GM12872 (cell line): ENCODE measurements around the gene APC.

Experiments
- TF ChIP-seq, protein P1 (sequence below): IDR thresholded peaks from 3 replicates; pipeline ENCODE4 v1.5.1; 2011; ENCODE audit warnings: low read depth, mild to moderate bottlenecking, low read length, moderate library complexity; ENCODE audit not compliant: insufficient read depth

APC gene

DNA sequence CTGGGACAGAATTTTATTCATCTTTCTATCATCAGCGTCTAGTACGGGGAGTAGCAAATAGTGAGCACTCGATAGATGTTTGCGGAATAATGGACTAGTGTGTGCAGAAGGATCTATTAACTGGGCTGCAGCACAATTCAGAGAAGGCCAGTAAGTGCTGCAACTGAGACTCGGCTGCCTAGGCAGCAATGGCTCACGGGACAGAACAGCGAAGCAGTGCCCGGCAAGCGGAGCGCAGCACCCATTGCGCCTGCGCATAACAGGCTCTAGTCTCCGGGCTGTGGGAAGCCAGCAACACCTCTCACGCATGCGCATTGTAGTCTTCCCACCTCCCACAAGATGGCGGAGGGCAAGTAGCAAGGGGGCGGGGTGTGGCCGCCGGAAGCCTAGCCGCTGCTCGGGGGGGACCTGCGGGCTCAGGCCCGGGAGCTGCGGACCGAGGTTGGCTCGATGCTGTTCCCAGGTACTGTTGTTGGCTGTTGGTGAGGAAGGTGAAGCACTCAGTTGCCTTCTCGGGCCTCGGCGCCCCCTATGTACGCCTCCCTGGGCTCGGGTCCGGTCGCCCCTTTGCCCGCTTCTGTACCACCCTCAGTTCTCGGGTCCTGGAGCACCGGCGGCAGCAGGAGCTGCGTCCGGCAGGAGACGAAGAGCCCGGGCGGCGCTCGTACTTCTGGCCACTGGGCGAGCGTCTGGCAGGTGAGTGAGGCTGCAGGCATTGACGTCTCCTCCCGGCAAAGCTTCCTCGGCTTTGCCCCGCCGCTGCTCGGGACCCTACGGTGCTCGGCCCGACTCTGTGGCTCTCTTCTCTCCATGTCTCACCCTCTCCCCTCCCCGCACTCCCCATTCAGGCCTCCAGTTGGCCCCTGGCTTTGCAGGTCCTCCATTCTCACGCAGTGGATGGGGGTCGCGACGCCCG is 30.2 kb upstream of the APC start:
- TF ChIP-seq, protein P1, sequence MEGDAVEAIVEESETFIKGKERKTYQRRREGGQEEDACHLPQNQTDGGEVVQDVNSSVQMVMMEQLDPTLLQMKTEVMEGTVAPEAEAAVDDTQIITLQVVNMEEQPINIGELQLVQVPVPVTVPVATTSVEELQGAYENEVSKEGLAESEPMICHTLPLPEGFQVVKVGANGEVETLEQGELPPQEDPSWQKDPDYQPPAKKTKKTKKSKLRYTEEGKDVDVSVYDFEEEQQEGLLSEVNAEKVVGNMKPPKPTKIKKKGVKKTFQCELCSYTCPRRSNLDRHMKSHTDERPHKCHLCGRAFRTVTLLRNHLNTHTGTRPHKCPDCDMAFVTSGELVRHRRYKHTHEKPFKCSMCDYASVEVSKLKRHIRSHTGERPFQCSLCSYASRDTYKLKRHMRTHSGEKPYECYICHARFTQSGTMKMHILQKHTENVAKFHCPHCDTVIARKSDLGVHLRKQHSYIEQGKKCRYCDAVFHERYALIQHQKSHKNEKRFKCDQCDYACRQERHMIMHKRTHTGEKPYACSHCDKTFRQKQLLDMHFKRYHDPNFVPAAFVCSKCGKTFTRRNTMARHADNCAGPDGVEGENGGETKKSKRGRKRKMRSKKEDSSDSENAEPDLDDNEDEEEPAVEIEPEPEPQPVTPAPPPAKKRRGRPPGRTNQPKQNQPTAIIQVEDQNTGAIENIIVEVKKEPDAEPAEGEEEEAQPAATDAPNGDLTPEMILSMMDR, result no peak

- TF ChIP-seq, protein P1, result no peak
Measured at GRCh38 chr5:112708103-112708622, 29.5 kb upstream of the APC start.

GRCh38 chr5:112709416-112709815 is 28.3 kb upstream of the APC start:
- TF ChIP-seq, protein P1, result no peak

GRCh38 chr5:112710896-112711295 is 26.8 kb upstream of the APC start:
- TF ChIP-seq, protein P1, result no peak

DNA sequence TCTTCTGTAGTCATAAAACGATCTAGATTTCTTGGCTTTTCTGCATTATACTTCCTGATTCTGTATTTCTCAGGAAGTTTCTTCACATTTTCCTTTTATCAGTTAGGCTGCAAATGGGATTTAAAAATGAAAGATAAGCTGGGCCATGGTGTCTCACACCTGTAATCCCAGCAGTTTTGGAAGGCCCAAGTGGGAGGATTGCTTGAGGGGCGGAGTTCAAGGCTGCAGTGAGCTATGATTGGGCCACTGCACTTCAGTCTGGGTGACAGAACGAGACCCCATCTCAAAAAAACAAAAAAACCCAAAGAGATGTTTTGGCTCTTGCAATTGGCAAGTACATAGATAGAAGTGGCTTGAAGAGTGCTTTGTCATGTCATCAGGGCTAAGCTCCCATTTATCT is 26.2 kb upstream of the APC start:
- TF ChIP-seq, protein P1, result no peak

DNA sequence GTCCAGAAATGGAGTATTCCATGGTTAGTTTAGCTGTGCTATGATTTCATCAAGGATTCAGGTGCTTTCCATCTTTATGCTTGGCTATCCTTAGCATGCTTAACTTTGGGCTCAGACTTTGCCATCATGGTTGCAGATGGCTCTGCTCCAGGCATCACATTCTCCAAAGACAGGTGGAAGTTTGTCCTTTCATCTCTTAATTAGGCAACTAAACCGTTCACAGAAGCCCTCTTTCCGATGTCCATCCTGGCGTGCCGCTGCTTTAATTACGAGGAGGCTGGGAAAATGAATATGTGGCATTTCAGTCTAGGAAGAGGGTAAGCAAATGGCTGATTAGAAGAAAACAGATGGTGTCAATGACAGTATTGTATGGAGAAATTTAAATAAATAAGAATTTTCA is 24.5 kb upstream of the APC start:
- TF ChIP-seq, protein P1, result no peak

GRCh38 chr5:112717506-112718082 is 20.1 kb upstream of the APC start:
- TF ChIP-seq, protein P1, result no peak
